K562 (cell line): ENCODE results near the gene SRP9. TPM values are rescaled to one million over a fixed set of nuclear protein-coding genes. Genes with fewer than 3 reads are reported as not detected.
A peak's percentile ranks its signal among the peaks of the same experiment; 100 is the strongest.

Experiments
- BCOR ChIP-seq: fragments of 450-650 bp; IDR thresholded peaks from 2 replicates; pipeline ENCODE4 v1.6.1; 2016
- CBX1 ChIP-seq: sonication (generic); IDR thresholded peaks from 2 replicates; pipeline ENCODE4 v1.6.1; 2016; ENCODE audit warnings: antibody characterized with exemption, low read depth, mild to moderate bottlenecking
- CHD4 ChIP-seq: fragments of 200-600 bp; sonication (generic); IDR thresholded peaks from 3 replicates; pipeline ENCODE4 v1.6.1; 2012; ENCODE audit warnings: low read depth, mild to moderate bottlenecking, mixed read lengths, low read length, inconsistent platforms; ENCODE audit not compliant: insufficient read depth, insufficient replicate concordance, poor library complexity, severe bottlenecking
- FOS ChIP-seq: IDR thresholded peaks from 3 replicates; pipeline ENCODE4 v1.6.1; 2011; ENCODE audit not compliant: insufficient read length; ENCODE audit errors: extremely low read depth
- NBN ChIP-seq: fragments of 450-650 bp; IDR thresholded peaks from 2 replicates; pipeline ENCODE4 v1.6.1; 2016; ENCODE audit warnings: low read depth, mild to moderate bottlenecking
- PYGO2 ChIP-seq: fragments of 450-650 bp; IDR thresholded peaks from 2 replicates; pipeline ENCODE4 v1.6.1; 2016; ENCODE audit warnings: mild to moderate bottlenecking, missing genetic modification characterization, moderate library complexity, missing compliant biosample characterization
- ZNF239 ChIP-seq: fragments of 250-450 bp; sonication (Bioruptor Pico); IDR thresholded peaks from 2 replicates; pipeline ENCODE4 v1.4.0; 2020; ENCODE audit warnings: mild to moderate bottlenecking
- polyA plus RNA-seq, 8 experiments: library from polyadenylated mRNA; depleted of rRNA in 4 of 8; stranded (reverse) in 5 of 8; unstranded in 3 of 8; fragments of >200 nt; fragmentation: Nextera tagmentation in 2 of 8; fragmentation: Illumina TruSeq in 1 of 8; extraction: Ambion mirVana in 2 of 8; extraction: Trizol in 1 of 8; gene quantifications; 2 replicates each; pipeline versions ENCODE4 v1.2.1 to v1.2.3, GENCODE V29; 2011 to 2014; ENCODE audit warnings: inconsistent platforms in 1 of 8, missing spikeins in 1 of 8
- total RNA-seq, 7 experiments: library from RNA; depleted of rRNA in 6 of 7; stranded (reverse); fragments of >200 nt in 6 of 7; fragmentation: Illumina TruSeq in 2 of 7; extraction: Trizol in 2 of 7; gene quantifications; 2 replicates each; pipeline versions ENCODE4 v1.2.1 to v1.2.3, GENCODE V29; 2011 to 2021; ENCODE audit warnings: low replicate concordance in 1 of 7
- TF ChIP-seq, protein P1 (sequence below), 2 experiments: fragments of 250-450 bp in 1 of 2; fragments of 450-650 bp in 1 of 2; sonication (Bioruptor Pico) in 1 of 2; IDR thresholded peaks; 2 replicates each; pipeline versions ENCODE4 v1.6.1 to v1.8.0; 2016 to 2021; ENCODE audit warnings: mild to moderate bottlenecking in 2 of 2, moderate library complexity in 2 of 2, missing compliant biosample characterization in 1 of 2, missing genetic modification characterization in 1 of 2
- TF ChIP-seq, protein P2 (sequence below): sonication (generic); formaldehyde crosslinking; IDR thresholded peaks from 2 replicates; pipeline ENCODE4 v1.8.0; 2022; ENCODE audit warnings: mild to moderate bottlenecking, missing genetic modification reagents
- TF ChIP-seq, protein P3 (sequence below): sonication (generic); formaldehyde crosslinking; IDR thresholded peaks from 2 replicates; pipeline ENCODE4 v1.8.0; 2022; ENCODE audit warnings: missing genetic modification reagents, mild to moderate bottlenecking, borderline replicate concordance
- TF ChIP-seq, protein P4 (sequence below), 2 experiments: fragments of 450-650 bp; formaldehyde crosslinking in 1 of 2; IDR thresholded peaks; 2 replicates each; pipeline versions ENCODE4 v1.4.0 to v1.6.1; 2014 to 2020; ENCODE audit warnings: mild to moderate bottlenecking in 2 of 2, borderline replicate concordance in 1 of 2, low read depth in 1 of 2

Gene SRP9
- total and polyA plus RNA-seq, 9 of the 15 experiments (the other 6 are each of a cell fraction or from before 2014, with no cell fraction given) = 273 to 1,892 (median 668) TPM

DNA sequence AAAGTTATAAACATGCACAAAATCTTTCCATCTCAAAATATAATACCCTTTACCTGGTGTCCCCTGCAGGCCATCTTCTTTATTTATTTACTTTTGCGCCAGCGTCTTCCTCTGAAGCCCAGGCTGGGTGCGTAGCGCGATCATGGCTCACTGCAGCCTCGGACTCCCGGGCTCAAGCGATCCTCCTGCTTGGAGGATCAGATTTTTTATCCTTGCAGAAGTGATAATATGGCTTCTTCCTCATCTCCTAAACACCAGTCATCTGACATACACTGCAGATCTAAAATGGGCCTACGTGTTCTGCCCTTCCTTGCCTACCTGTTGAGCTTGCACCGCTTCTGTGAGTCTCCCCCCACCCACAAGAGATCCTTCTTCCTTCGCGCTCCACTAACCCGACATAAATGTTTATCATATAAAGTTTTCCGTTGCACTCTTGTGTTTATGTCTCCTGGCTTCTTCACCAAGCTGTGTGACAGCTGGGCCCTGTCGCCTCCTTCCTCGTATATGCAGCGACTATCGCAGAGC, 506 bp upstream of the SRP9 start (continued):
- TF ChIP-seq CBX1 (no peak), CHD4 (no peak), BCOR (no peak), ZNF239 (CRISPR knock-in tag) (no peak), FOS (no peak), NBN (no peak; the same call in 1 of the 2 replicates), PYGO2 (tag) (0 out of 2 replicates have a peak, but pooled peaks have one; percentile 41)
- TF ChIP-seq, protein P1, sequence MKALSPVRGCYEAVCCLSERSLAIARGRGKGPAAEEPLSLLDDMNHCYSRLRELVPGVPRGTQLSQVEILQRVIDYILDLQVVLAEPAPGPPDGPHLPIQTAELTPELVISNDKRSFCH (CRISPR knock-in tag; IDR thresholded peaks at IDR 0.05) = no peak
- TF ChIP-seq, protein P1 (tag; IDR thresholded peaks at IDR 0.05) = peak; percentile 24; the same call in 1 of the 2 replicates
- TF ChIP-seq, protein P2, sequence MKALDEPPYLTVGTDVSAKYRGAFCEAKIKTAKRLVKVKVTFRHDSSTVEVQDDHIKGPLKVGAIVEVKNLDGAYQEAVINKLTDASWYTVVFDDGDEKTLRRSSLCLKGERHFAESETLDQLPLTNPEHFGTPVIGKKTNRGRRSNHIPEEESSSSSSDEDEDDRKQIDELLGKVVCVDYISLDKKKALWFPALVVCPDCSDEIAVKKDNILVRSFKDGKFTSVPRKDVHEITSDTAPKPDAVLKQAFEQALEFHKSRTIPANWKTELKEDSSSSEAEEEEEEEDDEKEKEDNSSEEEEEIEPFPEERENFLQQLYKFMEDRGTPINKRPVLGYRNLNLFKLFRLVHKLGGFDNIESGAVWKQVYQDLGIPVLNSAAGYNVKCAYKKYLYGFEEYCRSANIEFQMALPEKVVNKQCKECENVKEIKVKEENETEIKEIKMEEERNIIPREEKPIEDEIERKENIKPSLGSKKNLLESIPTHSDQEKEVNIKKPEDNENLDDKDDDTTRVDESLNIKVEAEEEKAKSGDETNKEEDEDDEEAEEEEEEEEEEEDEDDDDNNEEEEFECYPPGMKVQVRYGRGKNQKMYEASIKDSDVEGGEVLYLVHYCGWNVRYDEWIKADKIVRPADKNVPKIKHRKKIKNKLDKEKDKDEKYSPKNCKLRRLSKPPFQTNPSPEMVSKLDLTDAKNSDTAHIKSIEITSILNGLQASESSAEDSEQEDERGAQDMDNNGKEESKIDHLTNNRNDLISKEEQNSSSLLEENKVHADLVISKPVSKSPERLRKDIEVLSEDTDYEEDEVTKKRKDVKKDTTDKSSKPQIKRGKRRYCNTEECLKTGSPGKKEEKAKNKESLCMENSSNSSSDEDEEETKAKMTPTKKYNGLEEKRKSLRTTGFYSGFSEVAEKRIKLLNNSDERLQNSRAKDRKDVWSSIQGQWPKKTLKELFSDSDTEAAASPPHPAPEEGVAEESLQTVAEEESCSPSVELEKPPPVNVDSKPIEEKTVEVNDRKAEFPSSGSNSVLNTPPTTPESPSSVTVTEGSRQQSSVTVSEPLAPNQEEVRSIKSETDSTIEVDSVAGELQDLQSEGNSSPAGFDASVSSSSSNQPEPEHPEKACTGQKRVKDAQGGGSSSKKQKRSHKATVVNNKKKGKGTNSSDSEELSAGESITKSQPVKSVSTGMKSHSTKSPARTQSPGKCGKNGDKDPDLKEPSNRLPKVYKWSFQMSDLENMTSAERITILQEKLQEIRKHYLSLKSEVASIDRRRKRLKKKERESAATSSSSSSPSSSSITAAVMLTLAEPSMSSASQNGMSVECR = no peak
- TF ChIP-seq, protein P3, sequence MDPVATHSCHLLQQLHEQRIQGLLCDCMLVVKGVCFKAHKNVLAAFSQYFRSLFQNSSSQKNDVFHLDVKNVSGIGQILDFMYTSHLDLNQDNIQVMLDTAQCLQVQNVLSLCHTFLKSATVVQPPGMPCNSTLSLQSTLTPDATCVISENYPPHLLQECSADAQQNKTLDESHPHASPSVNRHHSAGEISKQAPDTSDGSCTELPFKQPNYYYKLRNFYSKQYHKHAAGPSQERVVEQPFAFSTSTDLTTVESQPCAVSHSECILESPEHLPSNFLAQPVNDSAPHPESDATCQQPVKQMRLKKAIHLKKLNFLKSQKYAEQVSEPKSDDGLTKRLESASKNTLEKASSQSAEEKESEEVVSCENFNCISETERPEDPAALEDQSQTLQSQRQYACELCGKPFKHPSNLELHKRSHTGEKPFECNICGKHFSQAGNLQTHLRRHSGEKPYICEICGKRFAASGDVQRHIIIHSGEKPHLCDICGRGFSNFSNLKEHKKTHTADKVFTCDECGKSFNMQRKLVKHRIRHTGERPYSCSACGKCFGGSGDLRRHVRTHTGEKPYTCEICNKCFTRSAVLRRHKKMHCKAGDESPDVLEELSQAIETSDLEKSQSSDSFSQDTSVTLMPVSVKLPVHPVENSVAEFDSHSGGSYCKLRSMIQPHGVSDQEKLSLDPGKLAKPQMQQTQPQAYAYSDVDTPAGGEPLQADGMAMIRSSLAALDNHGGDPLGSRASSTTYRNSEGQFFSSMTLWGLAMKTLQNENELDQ (CRISPR knock-in tag) = no peak
- TF ChIP-seq, protein P4, sequence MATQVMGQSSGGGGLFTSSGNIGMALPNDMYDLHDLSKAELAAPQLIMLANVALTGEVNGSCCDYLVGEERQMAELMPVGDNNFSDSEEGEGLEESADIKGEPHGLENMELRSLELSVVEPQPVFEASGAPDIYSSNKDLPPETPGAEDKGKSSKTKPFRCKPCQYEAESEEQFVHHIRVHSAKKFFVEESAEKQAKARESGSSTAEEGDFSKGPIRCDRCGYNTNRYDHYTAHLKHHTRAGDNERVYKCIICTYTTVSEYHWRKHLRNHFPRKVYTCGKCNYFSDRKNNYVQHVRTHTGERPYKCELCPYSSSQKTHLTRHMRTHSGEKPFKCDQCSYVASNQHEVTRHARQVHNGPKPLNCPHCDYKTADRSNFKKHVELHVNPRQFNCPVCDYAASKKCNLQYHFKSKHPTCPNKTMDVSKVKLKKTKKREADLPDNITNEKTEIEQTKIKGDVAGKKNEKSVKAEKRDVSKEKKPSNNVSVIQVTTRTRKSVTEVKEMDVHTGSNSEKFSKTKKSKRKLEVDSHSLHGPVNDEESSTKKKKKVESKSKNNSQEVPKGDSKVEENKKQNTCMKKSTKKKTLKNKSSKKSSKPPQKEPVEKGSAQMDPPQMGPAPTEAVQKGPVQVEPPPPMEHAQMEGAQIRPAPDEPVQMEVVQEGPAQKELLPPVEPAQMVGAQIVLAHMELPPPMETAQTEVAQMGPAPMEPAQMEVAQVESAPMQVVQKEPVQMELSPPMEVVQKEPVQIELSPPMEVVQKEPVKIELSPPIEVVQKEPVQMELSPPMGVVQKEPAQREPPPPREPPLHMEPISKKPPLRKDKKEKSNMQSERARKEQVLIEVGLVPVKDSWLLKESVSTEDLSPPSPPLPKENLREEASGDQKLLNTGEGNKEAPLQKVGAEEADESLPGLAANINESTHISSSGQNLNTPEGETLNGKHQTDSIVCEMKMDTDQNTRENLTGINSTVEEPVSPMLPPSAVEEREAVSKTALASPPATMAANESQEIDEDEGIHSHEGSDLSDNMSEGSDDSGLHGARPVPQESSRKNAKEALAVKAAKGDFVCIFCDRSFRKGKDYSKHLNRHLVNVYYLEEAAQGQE (IDR thresholded peaks at IDR 0.05; ENCODE audit: borderline replicate concordance) = no peak
- TF ChIP-seq, protein P4 (CRISPR knock-in tag; IDR thresholded peaks at IDR 0.05; ENCODE audit: low read depth) = no peak
